ENCODE data around the gene PREP. TPM values are rescaled to one million over a fixed set of nuclear protein-coding genes. Genes with fewer than 3 reads are reported as not detected.

Gene PREP
- polyA plus RNA-seq, 1 donor, result 46.6 TPM

DNA sequence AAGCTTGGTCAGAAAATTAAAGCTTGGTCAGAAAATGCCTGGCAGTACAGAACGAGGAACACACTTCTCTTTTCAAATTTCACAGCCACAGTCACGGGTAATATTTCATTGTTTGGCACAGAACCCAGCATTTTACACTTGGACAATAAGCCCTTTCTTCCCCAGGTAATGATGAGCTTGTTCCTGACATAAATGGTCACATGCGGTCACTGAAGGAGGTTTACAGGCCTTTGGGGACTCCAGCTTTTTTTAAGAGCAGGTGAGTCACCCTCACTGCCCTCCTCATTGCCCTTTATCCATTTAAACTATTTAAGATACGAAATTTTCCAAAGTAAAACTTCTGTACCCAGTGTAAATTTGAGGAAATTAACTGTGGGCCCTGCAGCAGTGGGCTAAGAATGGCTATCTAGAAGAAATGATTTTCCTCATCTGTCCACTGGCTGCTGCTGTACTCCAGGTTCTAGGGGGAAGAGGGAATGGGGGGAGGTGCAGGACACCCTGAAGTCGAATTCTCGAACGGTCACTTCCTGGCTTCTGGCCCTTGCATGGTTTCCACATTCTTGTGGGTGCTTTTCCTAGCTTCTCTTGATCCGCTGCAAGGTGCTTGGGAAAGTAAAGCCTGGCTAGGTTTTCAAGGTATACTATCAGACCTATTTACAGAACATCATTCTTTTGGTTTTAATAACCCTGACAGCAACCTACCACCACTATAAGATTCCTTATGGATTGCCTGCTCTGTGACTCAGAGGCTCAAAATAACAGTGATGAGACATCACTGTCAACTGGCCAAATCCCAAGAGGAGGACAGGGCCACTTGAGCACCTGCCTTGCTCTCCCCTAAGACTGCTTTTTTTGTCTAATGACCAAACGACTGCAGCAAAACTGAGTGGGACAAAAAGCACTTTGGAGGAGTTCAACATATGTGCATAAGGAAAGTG is 75.8 kb downstream of the PREP start:
- no peak overlapping the region for H3K4me3 ChIP-seq (ENCODE audit: low read length)
- H3K4me1 ChIP-seq (ENCODE audit: control insufficient read depth, insufficient read depth, low read length), result no peaks in the 10 kb centered on the region
- no peaks in the 10 kb centered on the region for H3K27me3 ChIP-seq (ENCODE audit: control insufficient read depth, insufficient read depth, low read length)
- DNase-seq, result no peak
- H3K27ac ChIP-seq (ENCODE audit: low read length), result no peak overlapping the region
- H3K36me3 ChIP-seq (ENCODE audit: control insufficient read depth, insufficient read depth, low read length), result peaks cover 64% of the 10 kb centered on the region
- H3K9me3 ChIP-seq (ENCODE audit: control insufficient read depth, low read depth, low read length), result no peaks in the 10 kb centered on the region
- WGBS (ENCODE audit: insufficient coverage, low lambda C conversion rate), result 84% methylated on average over 3 of the region's 9 CpGs

- no CpG with 5 or more reads among the region's 2 CpGs for WGBS (ENCODE audit: insufficient coverage, low lambda C conversion rate)
- no peaks in the 10 kb centered on the region for H3K4me1 ChIP-seq (ENCODE audit: control insufficient read depth, insufficient read depth, low read length)
- peak overlapping the region; percentile 3 for H3K27ac ChIP-seq (ENCODE audit: low read length)
- no peak overlapping the region for H3K4me3 ChIP-seq (ENCODE audit: low read length)
- peak; percentile 39 to 64 for DNase-seq
- H3K9me3 ChIP-seq (ENCODE audit: control insufficient read depth, low read depth, low read length), result no peaks in the 10 kb centered on the region
- no peaks in the 10 kb centered on the region for H3K27me3 ChIP-seq (ENCODE audit: control insufficient read depth, insufficient read depth, low read length)
- peaks cover 62% of the 10 kb centered on the region for H3K36me3 ChIP-seq (ENCODE audit: control insufficient read depth, insufficient read depth, low read length)
Observed at GRCh38 chr6:105326216-105326615, 76.7 kb downstream of the PREP start.

GRCh38 chr6:105324386-105324950 is 78.4 kb downstream of the PREP start:
- 88% methylated on average over 5 of the region's 9 CpGs for WGBS (ENCODE audit: insufficient coverage, low lambda C conversion rate)
- H3K27ac ChIP-seq (ENCODE audit: low read length), result no peak overlapping the region
- peaks cover 58% of the 10 kb centered on the region for H3K36me3 ChIP-seq (ENCODE audit: control insufficient read depth, insufficient read depth, low read length)
- H3K27me3 ChIP-seq (ENCODE audit: control insufficient read depth, insufficient read depth, low read length), result no peaks in the 10 kb centered on the region
- no peak for DNase-seq
- no peaks in the 10 kb centered on the region for H3K4me1 ChIP-seq (ENCODE audit: control insufficient read depth, insufficient read depth, low read length)
- H3K4me3 ChIP-seq (ENCODE audit: low read length), result no peak overlapping the region
- H3K9me3 ChIP-seq (ENCODE audit: control insufficient read depth, low read depth, low read length), result no peaks in the 10 kb centered on the region

DNA sequence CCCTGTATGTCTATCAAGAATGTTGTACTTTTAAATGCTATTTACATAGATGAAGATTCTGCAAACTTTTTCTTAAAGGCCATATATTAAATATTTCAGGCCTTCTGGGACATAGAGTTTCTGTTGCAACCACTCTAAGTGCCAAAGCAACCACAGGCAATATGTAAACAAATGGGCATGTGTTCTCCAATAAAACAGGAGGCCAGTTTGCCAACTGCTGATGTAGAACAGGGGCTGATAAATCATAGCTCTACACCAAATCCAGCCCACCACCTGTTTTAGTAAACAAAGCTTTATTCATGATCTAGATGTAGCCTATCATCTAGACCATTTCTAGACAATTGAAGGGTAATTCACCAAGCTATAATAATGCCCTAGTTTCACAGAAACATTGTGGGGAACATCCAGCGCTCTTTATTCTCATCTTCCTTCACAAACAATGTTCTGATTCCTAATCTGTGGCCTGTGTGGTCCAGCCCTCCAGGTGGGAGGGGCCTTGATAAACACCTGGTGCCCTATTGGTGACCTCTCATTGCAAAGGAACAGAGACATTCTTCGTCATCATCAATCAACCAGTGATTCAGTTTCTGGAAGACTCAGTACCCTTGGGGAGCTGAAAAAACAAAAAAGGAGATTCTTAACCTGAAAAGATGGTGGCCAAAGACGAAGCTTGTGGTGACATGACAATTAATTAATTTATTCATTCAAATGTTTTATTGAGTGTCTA is 80.2 kb downstream of the PREP start:
- Histone ChIP-seq H3K4me3 (ENCODE audit: low read length) (no peak overlapping the region), H3K27ac (ENCODE audit: low read length) (no peak overlapping the region), H3K27me3 (ENCODE audit: control insufficient read depth, insufficient read depth, low read length) (no peaks in the 10 kb centered on the region), H3K36me3 (ENCODE audit: control insufficient read depth, insufficient read depth, low read length) (peaks cover 49% of the 10 kb centered on the region), H3K9me3 (ENCODE audit: control insufficient read depth, low read depth, low read length) (no peaks in the 10 kb centered on the region), H3K4me1 (ENCODE audit: control insufficient read depth, insufficient read depth, low read length) (no peaks in the 10 kb centered on the region)
- WGBS (ENCODE audit: insufficient coverage, low lambda C conversion rate), result no CpG with 5 or more reads among the region's 3 CpGs
- DNase-seq, result no peak

DNA sequence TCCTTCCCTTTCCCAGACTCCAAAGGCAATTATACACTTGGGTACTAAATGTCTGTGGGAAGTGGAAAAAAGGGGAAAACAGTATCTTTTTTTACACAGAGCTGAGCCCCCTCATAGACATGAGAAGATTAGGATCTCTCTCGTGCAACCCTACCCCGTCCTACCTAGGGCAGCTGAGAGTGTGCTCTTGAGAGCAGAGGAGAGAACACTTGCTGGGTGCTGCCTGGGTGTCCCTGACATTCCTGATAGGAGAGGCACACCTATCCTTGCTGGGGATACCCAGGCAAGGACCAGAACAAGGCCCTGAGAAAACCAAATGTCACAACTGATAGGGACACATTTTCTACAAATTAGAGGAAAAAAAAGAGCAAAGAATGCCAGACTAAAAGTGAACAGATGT is 81.2 kb downstream of the PREP start:
- WGBS (ENCODE audit: insufficient coverage, low lambda C conversion rate), result no CpG with 5 or more reads among the region's 2 CpGs
- peaks cover 42% of the 10 kb centered on the region for H3K36me3 ChIP-seq (ENCODE audit: control insufficient read depth, insufficient read depth, low read length)
- no peak overlapping the region for H3K27ac ChIP-seq (ENCODE audit: low read length)
- H3K4me3 ChIP-seq (ENCODE audit: low read length), result no peak overlapping the region
- H3K27me3 ChIP-seq (ENCODE audit: control insufficient read depth, insufficient read depth, low read length), result no peaks in the 10 kb centered on the region
- DNase-seq, result no peak
- H3K9me3 ChIP-seq (ENCODE audit: control insufficient read depth, low read depth, low read length), result no peaks in the 10 kb centered on the region
- no peaks in the 10 kb centered on the region for H3K4me1 ChIP-seq (ENCODE audit: control insufficient read depth, insufficient read depth, low read length)

DNA sequence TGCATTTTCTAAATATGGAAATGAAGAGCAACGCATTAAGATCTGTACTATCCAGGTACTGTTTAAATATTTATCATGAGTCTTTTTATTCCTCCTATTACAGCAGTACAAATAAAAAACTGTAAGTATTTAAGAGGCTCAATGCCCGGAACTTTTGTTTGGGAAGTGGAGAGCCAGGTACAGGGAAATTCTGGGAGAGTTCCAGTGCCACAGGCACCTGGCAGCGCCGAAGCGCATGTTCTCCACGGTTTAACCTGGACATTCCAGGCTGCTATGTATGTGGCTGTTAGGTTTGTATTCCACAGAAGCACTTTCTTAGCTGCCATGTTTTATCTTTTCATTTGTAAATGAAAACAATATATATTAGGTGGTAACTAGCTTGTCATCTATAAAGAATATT is 81.7 kb downstream of the PREP start:
- no peak overlapping the region for H3K27ac ChIP-seq (ENCODE audit: low read length)
- no peaks in the 10 kb centered on the region for H3K4me1 ChIP-seq (ENCODE audit: control insufficient read depth, insufficient read depth, low read length)
- no peaks in the 10 kb centered on the region for H3K9me3 ChIP-seq (ENCODE audit: control insufficient read depth, low read depth, low read length)
- no peaks in the 10 kb centered on the region for H3K27me3 ChIP-seq (ENCODE audit: control insufficient read depth, insufficient read depth, low read length)
- H3K4me3 ChIP-seq (ENCODE audit: low read length), result no peak overlapping the region
- WGBS (ENCODE audit: insufficient coverage, low lambda C conversion rate), result no CpG with 5 or more reads among the region's 6 CpGs
- DNase-seq, result no peak
- peaks cover 44% of the 10 kb centered on the region for H3K36me3 ChIP-seq (ENCODE audit: control insufficient read depth, insufficient read depth, low read length)

GRCh38 chr6:105320765-105321164 is 82.1 kb downstream of the PREP start:
- no peak for DNase-seq
- H3K36me3 ChIP-seq (ENCODE audit: control insufficient read depth, insufficient read depth, low read length), result peaks cover 41% of the 10 kb centered on the region
- 100% methylated on average over 1 of the region's 3 CpGs for WGBS (ENCODE audit: insufficient coverage, low lambda C conversion rate)
- no peaks in the 10 kb centered on the region for H3K9me3 ChIP-seq (ENCODE audit: control insufficient read depth, low read depth, low read length)
- H3K4me3 ChIP-seq (ENCODE audit: low read length), result no peak overlapping the region
- no peaks in the 10 kb centered on the region for H3K4me1 ChIP-seq (ENCODE audit: control insufficient read depth, insufficient read depth, low read length)
- H3K27me3 ChIP-seq (ENCODE audit: control insufficient read depth, insufficient read depth, low read length), result no peaks in the 10 kb centered on the region
- H3K27ac ChIP-seq (ENCODE audit: low read length), result no peak overlapping the region

DNA sequence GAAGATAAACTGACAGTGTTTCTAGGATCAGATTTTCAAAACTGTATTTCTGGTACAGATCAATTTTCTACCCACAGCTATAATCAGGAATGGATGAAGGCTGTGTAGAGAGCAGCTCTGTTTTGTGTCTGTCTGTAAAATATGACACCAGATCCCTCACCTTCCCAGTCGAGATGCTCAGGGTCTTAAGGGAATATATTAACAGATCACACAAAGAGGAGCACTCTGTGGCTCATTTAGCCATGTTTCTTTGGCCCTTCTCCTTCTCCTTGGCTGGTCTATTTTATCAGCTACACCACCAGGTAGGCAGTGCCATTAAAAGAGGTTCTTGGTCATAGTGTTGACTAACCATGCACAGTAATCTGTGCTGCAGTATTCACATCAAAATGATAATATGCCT is 82.6 kb downstream of the PREP start:
- no CpG with 5 or more reads among the region's 1 CpG for WGBS (ENCODE audit: insufficient coverage, low lambda C conversion rate)
- Histone ChIP-seq H3K27me3 (ENCODE audit: control insufficient read depth, insufficient read depth, low read length) (no peaks in the 10 kb centered on the region), H3K9me3 (ENCODE audit: control insufficient read depth, low read depth, low read length) (no peaks in the 10 kb centered on the region), H3K36me3 (ENCODE audit: control insufficient read depth, insufficient read depth, low read length) (peaks cover 42% of the 10 kb centered on the region), H3K4me3 (ENCODE audit: low read length) (no peak overlapping the region), H3K27ac (ENCODE audit: low read length) (no peak overlapping the region), H3K4me1 (ENCODE audit: control insufficient read depth, insufficient read depth, low read length) (no peaks in the 10 kb centered on the region)
- no peak for DNase-seq

GRCh38 chr6:105319331-105319730 is 83.6 kb downstream of the PREP start:
- Histone ChIP-seq H3K4me1 (ENCODE audit: control insufficient read depth, insufficient read depth, low read length) (no peaks in the 10 kb centered on the region), H3K27me3 (ENCODE audit: control insufficient read depth, insufficient read depth, low read length) (no peaks in the 10 kb centered on the region), H3K9me3 (ENCODE audit: control insufficient read depth, low read depth, low read length) (no peaks in the 10 kb centered on the region), H3K27ac (ENCODE audit: low read length) (no peak overlapping the region), H3K4me3 (ENCODE audit: low read length) (no peak overlapping the region), H3K36me3 (ENCODE audit: control insufficient read depth, insufficient read depth, low read length) (peaks cover 41% of the 10 kb centered on the region)
- no CpG with 5 or more reads among the region's 1 CpG for WGBS (ENCODE audit: insufficient coverage, low lambda C conversion rate)
- no peak for DNase-seq

- 98% methylated on average over 6 of the region's 7 CpGs for WGBS (ENCODE audit: insufficient coverage, low lambda C conversion rate)
- no peak for DNase-seq
- Histone ChIP-seq H3K4me1 (ENCODE audit: control insufficient read depth, insufficient read depth, low read length) (no peaks in the 10 kb centered on the region), H3K36me3 (ENCODE audit: control insufficient read depth, insufficient read depth, low read length) (peaks cover 39% of the 10 kb centered on the region), H3K27me3 (ENCODE audit: control insufficient read depth, insufficient read depth, low read length) (no peaks in the 10 kb centered on the region), H3K27ac (ENCODE audit: low read length) (no peak overlapping the region), H3K9me3 (ENCODE audit: control insufficient read depth, low read depth, low read length) (no peaks in the 10 kb centered on the region), H3K4me3 (ENCODE audit: low read length) (no peak overlapping the region)
Observed at GRCh38 chr6:105318660-105319059, 84.2 kb downstream of the PREP start.
